CD1c-positive myeloid dendritic cell (primary cell): Measurements from ENCODE around the gene TYMS.
"Not testable (repeated sequence)": the region's sequence is repeated elsewhere in the genome, so short reads cannot be mapped to it uniquely, and the experiment has no call there.

Source experiments
- DNase-seq: peaks from one replicate; pipeline ENCODE4 v3.0.0-alpha.2; 2016; ENCODE audit errors: extremely low spot score

The TYMS gene

GRCh38 chr18:678482-679182 lies 21.2 kb downstream of the TYMS start:
- no peak for DNase-seq

GRCh38 chr18:679516-679915 lies 22.1 kb downstream of the TYMS start:
- DNase-seq, result no peak

DNA sequence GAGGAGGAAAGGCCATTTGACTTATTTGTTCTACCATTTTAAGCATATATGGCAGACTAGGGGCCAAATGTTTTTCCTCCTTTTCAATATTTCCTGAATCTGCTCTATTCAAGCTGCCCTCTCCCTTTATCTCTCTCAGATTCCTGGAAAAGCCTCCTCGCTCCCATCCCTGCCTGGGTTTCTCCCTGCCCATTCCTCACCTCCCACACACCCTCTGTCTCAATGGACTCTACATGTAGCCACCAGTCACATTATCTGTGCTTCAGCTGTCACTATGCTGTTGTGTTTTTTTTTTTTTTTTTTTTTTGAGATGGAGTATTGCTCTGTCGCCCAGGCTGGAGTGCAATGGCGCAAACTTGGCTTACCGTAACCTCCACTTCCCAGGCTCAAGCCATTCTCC lies 22.9 kb downstream of the TYMS start:
- no peak for DNase-seq

DNA sequence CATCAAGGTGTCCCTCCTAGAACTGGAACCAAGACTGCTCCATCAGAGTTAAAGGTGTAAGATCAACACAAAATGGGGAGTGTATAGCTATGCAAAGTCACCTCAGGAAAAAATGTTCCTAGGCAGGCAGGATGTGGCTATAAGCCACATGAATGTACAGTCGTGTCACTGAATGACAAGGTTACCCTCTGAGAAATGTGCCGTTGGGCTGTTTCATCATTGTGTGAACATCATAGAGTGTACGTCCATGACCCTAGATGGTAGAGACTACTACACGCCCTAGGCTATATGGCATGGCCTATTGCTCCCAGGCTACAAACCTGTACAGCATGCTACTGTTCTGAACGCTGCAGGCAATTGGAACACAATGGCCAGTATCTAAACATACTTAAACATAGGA lies 24.5 kb downstream of the TYMS start:
- DNase-seq, result no peak

DNA sequence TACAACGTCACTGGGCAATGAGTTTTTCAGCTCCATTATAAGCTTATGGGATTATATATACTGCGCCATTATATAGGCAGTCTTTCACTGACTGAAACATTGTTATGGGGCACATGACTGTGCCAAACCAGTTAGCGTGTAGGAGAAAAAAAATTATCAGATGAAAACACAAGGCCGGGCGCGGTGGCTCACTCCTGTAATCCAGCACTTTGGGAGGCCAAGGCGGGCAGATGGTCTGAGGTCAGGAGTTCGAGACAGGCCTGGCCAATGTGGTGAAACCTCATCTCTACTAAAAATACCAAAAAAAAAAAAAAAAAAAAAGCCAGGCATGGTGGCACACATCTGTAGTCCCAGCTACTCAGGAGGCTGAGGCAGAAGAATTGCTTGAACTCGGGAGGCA lies 25.0 kb downstream of the TYMS start:
- not testable (repeated sequence) for DNase-seq

DNA sequence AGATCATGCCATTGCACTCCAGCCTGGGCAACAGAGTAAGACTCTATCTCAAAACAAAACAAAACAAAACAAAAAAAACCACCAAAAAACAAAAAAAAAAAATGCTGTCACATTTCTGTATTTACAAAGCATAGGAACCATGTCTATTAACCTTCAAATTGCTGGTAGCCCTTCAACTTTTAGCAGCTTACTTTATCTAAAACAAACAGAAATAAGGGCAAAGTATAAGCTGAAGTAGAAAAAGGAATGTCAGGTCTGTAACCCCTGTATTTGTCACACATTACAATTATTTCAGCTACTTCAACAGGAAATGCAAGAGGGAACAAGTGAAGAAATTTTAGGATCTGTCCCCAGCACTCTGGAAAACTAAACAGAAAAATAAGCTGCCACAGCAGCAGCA lies 25.4 kb downstream of the TYMS start:
- no peak for DNase-seq

DNA sequence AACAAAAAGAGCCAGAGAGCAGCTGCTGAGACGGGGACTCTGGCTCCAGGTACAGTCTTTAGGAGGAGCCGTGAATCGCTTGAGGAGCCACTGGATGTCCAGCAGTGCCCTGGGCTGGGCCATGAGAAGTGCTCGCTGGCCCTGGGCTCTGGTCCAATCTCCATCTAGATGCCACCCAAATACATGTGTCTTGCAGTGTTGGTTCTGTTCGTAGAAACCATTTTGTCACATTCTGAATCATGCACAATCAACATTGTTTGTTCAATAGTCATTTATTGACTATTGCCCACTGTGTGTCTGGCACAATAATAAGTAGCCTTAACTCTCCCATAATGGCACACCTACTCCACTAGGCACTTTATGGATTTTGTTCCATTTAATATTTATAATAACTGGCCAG lies 26.1 kb downstream of the TYMS start:
- DNase-seq, result no peak

- no peak for DNase-seq
These were observed 28.0 kb downstream of the TYMS start for GRCh38 chr18:685438-685837.

GRCh38 chr18:686339-687111 lies 29.1 kb downstream of the TYMS start:
- no peak for DNase-seq

GRCh38 chr18:688323-688722 lies 30.9 kb downstream of the TYMS start:
- no peak for DNase-seq

GRCh38 chr18:692824-693223 lies 35.4 kb downstream of the TYMS start:
- DNase-seq, result no peak

GRCh38 chr18:693466-694187 lies 36.2 kb downstream of the TYMS start:
- DNase-seq, result no peak

DNA sequence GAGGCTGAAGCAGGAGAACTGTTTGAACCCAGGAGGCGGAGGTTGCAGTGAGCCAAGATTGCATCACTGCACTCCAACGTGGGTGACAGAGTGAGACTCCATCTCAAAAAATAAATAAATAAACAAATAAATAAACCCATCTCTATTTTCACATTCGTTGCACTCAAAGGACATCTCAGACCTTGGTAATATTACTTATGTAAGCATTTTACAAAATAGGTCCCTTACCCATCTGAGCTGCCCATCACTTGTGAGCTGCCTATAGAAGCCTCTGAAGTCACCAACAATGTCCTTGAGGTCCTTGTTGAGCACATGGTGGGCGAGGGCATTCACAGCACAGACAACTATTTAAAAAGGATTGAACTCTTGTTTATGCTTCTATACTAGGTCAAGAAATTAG lies 39.6 kb downstream of the TYMS start:
- DNase-seq, result no peak

GRCh38 chr18:697800-698199 lies 40.3 kb downstream of the TYMS start:
- no peak for DNase-seq

- no peak for DNase-seq
These were observed 45.9 kb downstream of the TYMS start for GRCh38 chr18:703213-703967.

- no peak for DNase-seq
These were observed 49.0 kb downstream of the TYMS start for GRCh38 chr18:706405-706804.

DNA sequence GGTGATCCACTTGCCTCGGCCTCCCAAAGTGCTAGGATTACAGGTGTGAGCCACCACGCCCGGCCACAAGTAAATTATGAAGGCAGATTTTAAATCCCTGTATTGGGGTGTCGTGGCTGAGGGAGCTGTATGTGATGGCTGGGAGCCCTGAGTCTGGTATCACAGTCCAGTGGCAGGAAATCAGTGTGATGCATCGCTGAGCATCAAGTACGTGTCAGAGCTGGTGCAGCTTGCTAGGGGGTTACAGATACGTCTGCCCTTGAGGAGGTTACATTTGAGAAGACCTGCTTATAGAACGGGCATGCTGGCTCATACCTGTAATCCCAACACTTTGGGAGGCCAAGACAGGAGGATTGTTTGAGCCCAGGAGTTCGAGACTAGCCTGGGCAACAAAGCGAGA lies 50.6 kb downstream of the TYMS start:
- DNase-seq, result no peak

DNA sequence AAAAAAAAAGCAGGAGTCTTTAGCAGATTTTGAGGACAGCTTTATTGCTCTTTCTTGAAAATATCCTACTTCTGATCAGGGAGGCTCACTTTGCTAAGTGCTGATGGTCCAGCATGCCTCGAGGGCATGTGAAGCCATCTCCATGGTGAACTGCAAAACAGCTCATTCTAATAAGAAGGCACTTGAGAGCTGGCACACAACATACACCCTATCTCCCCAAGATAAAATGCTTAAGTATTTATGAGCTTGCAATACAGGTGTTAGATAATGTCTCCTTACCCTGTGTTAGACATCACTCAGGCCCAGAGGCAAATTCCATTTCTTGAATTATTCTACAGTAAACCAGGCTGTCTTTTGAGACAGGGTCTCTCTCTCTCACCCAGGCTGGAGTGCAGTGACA lies 52.3 kb downstream of the TYMS start:
- DNase-seq, result no peak

DNA sequence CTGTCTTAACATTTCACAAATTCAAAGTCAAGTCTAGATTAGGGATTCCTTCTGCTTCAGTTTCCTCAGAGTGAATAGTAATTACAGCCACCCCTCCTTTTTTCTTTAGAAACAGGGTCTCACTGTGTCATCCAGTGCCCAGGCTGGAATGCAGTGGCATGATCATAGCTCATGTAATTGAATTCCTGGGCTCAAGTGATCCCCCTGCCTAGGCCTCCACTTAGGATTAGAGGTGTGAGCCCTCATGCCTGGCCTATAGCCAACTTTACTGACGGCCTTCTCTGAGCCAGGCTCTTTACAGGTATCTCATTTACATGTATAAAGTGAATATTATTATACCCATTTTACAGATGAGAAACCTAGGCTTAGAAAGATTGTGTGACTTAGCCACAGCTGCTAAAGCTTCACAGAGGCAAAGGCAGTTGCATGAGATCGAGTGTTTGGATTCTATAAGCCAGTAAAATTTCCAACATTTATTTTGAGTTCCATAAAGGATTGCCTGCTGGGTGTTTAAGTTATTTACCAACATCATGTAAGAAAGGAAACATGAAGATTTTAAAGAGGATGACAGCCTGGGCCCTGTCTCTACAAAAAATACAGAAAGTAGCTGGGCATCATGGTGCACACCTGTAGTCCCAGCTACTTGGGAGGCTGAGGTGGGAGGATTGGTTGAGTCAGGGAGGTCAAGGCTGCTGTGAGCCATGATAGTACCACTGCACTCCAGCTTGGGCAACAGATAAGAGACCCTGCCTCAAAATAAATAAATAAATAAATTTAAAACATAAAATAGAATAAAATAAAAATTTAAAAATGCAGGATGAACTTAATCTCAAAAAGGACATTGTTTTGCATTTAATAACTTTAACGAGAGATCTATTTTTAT lies 53.2 kb downstream of the TYMS start:
- no peak for DNase-seq

- peak; percentile 32 for DNase-seq
These were observed 53.8 kb downstream of the TYMS start for GRCh38 chr18:711310-711656.
